Measurements from ENCODE around the gene XK.

The XK gene

DNA sequence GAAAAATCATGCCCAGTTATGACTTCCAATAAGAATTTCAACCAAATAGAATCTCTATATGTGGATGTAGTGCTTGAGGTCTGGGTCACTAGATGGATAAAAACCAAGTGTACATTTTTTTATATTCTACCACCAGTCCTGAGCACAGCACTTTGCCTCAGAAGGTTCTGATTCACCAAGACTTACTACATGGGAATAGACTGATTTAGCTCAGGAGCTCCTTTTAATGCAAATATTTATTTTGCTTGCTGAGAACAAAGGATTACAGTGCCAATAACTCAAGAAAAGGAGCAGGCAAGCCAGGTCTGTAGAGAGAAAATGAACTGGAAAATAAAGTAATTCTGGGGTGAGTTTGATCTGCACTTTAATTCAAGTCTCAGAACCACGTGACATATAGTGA lies 6.4 kb upstream of the XK start:
- no peak for DNase-seq (ENCODE audit: low spot score)

DNA sequence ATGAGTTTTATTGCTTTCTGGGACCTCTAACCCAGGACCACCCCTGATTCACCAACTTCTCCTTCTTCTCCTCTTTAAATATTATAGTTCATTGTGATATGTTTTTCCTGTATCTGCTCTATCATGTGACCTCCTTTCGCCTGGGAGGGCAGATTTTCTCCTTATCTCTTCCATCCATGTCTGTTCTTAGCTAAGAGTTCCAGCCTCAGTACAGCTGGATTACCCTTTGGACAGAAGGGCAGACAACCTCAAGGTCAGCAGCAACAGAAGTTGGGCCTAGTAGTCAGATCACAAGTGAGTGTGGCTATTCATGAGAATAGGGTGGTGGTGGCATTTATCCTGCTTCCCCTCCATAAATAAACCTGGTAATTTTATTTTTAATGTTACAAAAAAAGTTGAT lies 5.7 kb upstream of the XK start:
- DNase-seq (ENCODE audit: low spot score): peak; percentile 60

DNA sequence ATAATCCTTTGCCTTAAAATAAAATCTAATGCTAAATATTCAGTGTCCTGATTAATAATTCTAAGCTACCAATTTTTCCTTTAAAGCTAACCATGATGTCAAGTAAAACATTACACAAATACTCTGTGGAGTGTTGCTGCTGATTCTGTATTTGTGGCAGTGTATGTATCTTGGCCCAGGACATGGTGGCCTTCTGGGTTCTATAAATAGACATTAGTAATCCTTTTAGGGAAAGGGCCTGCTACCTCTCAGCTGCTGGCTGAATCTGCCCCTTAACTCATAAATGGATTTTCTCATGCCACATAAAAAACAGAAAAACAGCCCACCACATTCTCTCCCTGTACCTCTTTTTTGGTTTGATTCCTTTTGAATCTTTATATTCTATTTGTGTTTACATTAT lies 1.2 kb upstream of the XK start:
- no peak for DNase-seq (ENCODE audit: low spot score)

DNA sequence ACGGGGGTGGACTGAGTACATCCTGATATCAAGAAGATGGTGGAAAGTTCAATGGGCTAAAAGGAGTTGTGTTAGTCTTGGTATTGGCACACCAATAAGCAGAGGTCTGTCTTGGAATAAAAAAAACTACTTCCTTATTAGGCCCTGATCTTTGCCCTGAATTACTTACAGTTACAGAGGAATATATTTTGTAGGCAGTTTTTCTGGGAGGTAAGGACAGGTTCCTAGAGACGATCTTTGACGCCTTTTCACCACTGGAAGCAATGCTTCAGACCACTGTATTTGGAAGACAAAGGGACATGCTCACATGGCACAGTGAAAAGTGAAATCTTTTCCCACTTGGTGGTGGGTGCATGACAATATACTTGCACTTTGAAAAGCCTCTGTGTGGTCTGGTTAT lies 618 bp upstream of the XK start:
- peak; percentile 27 for DNase-seq (ENCODE audit: low spot score)

DNA sequence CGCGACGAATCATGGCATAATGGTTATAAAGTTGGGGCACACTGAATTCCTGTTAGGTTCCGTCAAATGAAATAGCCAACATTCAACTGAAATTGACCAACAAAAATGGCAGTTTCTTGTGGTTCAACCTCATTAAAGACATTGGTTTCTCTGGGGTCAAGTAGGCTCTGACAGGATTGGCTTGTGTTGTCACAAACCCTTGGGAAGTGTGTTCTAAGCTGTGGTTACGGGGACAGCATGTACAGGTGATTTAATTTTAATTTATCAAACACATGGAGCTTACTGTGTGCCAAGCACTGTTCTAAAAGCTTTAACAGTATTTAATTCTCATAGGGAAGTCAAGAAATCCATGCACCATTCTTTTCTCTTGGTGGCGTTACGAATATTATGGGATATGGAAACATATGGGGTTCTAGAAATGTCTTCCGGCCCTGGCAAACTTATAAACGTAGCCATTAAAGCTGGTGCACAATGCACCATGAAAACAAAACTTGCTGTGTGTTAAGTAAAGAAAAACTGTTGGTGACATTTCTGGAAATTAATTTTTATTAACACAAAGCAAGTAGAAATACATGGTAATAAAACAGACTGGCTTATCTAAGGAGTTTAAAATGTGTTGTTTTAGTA lies 891 bp downstream of the XK start:
- DNase-seq (ENCODE audit: low spot score): peak; percentile 32

DNA sequence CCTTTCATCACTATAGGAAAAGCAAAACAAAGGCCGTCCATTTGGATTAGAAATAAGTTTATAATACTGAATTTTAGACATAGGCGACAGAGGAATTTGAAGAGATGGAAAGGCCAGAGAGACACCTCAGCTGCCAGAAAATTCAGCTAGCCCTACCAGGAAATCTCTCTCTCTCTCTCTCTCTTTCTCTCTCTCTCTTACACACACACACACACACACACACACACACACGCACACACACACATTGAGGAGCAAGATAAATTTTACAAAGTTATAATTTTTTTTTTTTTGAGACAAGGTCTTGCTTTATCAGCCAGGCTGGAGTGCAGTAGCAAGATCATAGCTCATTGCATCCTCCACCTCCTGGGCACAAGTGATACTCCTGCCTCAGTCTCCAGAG lies 1.4 kb downstream of the XK start:
- DNase-seq (ENCODE audit: low spot score): peak; percentile 46

DNA sequence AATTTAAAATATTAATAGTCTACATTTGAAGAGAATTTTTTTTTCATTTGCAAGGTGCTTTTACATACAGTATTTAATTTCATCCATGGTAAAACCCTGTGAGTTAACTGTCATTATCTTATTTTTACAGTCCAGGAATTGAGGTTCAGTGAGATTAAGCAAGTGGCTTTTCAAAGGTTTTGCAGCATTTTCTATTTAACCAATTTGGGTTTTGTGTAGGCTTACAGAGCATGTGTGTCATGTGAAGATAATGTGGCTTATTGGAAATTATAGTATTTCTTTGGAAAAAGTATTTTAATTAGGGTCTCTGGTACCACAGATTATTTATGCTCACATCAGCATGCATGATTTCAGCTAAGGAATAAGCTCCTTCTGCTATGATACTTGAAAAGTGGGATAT lies 4.5 kb downstream of the XK start:
- DNase-seq (ENCODE audit: low spot score): peak; percentile 19

DNA sequence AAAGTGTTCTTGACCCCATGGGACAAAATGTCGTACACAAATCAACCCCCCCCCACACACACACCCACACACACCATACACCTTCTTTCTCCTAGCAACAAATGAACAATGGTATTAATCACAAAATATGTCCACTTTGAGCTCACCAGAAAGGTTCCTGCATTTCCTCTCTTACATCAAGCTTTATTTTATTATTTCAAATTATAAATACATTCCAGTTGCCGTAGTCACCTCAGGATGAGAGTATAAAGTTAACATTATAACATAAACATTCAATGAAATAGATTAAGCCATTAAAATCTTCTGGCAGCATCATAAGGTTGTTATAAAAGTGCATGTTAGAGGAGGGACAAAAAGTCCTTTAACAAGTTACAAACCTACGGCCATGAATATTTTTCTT lies 7.3 kb downstream of the XK start:
- DNase-seq (ENCODE audit: low spot score): no peak

DNA sequence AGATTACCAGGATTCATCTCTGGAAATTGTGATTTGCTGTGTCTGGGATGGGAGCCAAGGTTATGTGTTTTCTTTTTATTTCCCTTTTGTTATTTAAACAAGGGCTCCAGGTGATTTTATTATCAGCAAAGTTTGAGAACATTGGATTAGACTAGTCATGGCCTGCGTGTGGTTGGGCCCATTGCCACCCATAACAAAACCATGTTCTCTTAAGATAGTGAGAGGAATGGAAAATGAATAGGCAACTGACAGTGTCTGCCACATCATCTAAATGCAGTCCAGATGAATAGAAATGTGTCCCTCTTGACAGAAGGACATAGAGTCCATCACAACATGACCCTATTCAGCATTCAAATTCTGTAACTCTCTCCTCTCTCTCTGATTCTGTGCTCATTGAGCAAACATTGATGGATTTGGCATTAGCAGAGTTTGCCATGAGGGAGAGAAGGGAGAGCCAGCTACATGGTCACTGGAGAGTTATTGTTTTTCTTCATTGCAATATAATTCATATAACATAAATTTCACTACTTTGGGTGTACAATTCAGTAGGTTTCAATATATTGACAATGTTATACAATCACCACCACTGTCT lies 11.7 kb downstream of the XK start:
- no peak for DNase-seq (ENCODE audit: low spot score)

DNA sequence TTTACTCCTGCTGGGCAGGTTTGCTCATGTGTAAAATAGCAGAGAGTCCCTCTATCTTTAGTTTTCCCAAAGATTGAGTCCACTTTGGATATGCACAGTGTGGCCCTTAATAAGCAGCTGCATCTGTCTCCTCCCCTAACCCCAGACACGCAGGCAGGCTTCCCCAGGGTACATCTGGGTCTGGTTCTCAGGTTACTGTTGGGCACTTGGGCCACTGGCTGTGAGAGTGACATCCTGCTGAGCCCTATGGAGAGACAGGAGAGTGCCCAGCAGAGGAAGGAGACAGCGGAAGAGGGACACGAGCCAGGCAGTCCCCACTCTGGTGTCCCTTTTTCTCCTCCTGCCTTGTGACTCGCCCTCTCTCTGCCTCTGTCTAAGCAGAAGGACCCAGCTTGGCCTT lies 16.0 kb downstream of the XK start:
- DNase-seq (ENCODE audit: low spot score): no peak

DNA sequence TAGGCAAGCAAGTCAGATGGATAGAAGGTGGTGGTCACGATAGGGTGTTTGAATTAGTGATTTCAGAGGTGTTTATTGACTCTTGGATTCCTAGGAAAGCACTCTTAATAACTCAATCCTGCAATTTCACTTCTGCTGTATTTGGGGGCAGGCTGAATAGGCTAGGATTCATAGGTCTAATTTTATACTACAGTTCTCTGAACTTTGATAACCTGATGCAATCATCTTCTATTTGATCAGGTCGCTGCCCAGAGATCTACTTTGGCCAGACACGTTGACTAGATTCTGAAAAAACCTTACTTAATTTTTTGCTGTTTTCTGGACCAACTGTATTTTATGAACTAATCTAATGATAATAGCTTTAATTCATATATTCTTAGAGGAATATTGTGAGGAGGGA lies 26.4 kb downstream of the XK start:
- no peak for DNase-seq (ENCODE audit: low spot score)

DNA sequence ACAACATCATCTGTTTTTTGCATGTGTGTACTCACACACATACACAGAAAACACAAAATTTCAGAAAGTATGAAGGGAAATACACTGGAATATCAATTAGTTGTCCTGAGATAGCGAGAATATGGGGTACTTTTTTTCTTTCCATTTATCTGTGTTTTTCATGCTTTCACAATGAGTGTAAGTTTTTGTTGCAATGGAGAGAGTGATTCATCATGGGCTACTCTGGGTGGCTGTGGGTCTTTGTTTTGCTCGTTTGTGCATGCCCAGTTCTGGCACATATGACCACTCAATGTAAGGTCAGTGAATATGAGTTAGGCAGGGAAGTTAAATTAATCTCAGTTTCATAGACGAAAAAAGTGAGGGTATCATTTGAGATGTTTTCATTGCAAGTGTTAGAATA lies 26.9 kb downstream of the XK start:
- DNase-seq (ENCODE audit: low spot score): no peak

DNA sequence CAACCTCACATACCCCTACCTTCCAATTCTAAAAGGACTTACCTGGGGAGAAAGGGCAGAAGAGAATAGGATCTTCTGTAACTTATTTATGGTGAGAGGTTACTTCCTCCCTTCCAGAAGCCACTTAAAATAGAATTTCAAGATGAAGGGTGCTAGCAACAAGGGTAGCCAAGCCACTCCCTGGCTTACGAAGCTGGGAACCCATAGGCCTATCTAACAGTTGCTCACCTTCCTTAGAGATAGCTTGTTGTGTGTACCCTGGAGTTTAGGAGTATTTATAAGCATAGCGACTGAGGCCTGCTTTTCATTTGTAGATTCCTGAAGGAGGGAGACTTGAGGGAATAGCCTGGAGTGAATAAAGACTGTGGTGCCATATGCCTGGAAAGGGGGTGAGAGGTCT lies 28.9 kb downstream of the XK start:
- no peak for DNase-seq (ENCODE audit: low spot score)

DNA sequence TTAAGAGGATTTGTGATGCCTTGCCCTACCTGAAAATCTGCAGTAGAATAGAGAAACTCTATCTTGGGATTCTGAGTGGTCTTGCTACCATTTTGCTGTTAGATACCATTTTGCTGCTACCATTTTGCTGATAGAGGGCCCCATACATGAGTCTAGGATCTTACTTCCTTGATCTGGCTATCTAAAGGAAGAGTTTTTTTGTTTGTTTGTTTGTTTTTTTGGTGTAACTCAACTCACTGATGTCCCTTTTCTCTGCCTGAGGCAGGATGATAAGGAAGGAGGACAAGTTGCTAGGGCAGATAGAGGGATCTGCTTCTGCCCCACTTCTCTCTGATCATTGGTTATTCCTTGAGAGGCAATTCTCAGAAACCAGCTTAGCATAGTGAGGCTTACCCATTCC lies 31.0 kb downstream of the XK start:
- peak; percentile 61 for DNase-seq (ENCODE audit: low spot score)

DNA sequence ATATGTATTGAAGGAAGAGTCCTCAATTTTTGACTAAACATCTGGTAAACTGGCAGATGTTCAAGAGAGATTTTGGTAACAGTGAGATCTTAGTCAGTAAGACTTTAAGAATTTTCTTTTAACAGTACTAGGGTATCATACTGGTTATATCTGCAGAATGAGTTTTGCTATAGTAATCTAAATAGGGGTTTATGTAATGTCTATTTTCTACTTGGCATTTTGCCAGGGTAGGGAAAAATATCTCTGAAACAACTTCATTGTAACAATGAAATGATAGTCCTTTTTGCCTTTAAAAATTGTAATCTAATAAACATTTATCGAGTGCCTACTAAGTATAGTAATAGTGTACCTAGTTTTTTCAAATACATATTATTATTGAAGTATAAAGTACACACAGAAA lies 32.1 kb downstream of the XK start:
- peak; percentile 14 for DNase-seq (ENCODE audit: low spot score)

DNA sequence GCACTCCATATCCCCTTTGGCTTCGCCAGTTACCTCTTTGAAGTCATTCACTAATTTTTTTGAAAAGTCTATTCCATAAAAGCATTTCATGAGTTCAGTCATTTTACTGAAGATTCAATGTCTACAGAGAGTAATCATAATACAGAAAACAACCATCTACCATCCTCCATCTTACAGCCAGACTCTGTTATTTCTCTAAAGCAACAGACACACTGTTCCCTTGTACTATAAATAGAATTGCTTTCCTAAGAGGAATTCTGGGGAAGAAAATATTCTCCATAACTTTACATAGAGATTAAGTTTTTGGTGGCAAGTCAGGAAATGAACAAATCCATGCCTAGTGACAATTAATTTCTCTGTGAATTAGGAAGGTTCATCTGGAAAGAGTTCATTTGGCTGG lies 37.0 kb downstream of the XK start:
- DNase-seq (ENCODE audit: low spot score): no peak

DNA sequence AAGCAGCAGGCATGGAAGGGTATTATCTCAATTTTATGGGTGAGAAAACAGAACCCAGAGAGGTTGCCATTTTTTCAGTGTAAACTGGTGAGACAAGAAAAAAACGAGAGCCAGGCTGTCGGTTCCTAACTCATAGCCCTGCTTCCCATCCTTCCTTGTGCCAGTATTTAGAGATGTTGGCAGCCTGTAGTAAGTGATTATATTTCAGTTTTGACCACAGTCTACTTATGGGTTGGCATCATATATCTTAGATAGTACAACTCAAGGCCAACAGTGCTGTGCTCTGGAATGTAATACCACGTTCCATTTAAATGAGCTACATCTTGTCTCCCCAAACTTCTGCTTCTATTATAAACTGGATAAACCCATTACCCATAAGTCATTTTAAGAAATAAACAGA lies 40.8 kb downstream of the XK start:
- DNase-seq (ENCODE audit: low spot score): no peak

DNA sequence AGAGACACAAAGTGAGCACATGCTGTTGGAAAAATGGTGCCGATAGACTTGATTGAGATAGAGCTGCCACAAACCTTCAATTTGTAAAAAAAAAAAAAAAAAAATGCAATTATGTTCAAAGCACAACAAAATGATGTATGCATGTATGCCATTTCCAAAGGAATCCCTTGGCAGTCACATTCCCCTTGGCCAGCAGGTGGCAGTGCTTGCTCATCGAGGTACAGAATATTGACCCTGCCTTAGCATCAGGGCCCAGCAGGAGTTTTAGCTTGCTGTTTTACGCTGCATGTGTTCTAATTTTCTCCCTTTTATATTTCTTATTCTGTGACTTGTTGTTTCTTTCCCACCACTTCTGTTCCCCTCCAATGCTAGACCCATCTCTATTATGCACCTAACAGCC lies 59.8 kb downstream of the XK start:
- peak; percentile 65 for DNase-seq (ENCODE audit: low spot score)

DNA sequence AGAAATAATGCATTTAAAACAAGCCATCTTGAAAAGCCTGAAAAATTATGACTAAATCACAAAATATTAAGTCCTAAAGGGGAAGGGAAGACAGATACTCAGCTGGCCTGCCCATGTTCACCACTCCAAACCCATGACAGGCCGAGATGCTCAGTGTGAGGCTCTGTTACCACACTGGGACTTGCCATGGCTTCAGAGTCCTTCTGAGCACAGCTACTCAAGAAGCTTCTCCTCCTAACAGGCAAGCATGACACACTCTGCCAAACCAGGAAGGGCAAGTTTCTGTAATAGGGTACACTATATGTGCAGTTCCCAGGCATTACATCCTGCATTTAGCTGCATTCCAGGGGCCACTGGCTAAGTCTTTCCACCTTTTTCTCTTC lies 60.2 kb downstream of the XK start:
- no peak for DNase-seq (ENCODE audit: low spot score)

DNA sequence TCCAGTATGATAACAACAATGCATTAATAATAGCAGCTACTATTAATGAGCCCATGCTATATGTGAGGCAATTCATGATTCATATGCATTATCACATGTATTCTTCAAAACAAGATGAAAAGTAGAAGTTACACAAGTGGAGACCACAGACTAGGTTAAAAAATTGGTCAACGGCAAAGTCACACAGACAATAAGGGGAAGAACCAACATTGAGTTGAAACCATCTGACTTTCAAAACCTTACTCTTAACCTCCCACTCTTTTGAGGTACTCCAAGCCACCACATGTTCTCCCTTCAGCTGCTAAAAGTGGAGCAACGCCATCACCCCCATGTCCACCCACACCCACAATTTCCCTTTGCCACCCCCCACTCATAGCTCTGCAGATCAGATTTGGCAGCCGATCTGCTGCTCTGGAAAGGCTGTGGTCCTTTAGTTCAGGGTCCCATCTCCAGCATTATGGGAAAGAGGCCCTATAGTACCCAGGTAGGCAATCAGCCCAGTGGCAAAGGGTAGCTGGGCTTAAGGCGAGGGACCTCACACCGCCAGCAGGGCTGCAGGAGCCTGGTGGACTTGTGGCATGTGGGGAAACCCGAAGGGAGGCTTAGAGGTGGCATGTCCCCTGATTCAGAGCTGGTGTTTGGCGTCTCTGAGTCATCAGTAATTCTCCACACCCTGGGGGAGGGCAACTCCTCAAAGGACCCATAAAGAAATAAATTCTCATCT lies 60.8 kb downstream of the XK start:
- DNase-seq (ENCODE audit: low spot score): no peak

DNA sequence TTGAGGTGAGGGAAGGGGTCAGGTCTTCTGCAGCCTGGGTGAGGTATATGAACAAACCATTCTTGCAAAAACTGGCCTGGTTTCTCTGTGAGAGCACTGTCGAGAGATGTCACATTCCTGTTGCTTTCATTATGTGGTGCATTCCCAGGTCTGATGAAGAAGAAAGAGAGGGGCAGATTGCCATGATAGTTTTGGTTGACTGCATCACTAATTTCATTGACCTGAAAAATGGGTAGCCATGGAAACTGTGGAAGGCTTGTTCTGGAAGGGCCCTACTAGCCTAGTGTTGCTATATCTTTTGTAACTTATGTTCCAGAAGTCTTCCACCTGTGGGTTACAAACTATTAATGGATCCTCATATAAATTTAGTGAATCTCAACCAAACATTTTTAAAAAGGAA lies 61.4 kb downstream of the XK start:
- DNase-seq (ENCODE audit: low spot score): no peak

DNA sequence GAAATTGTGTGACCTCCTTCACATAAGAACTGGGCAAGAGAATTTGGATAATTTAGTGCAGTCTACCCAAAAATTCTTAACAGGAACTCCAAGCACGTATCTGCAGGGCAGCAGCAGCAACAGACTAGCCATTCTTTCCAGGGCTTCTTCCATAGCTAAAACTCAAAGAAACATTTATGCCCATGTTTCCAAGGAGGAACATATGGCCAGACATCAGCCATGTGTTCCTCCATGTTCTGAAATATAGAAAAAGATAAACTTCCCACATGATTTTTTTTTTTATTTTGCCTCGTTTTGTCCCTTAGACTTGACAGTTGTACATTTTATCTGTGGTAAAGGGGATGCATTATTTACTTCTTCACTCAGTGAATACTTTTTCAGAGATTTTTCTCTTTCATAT lies 66.7 kb downstream of the XK start:
- DNase-seq (ENCODE audit: low spot score): no peak

DNA sequence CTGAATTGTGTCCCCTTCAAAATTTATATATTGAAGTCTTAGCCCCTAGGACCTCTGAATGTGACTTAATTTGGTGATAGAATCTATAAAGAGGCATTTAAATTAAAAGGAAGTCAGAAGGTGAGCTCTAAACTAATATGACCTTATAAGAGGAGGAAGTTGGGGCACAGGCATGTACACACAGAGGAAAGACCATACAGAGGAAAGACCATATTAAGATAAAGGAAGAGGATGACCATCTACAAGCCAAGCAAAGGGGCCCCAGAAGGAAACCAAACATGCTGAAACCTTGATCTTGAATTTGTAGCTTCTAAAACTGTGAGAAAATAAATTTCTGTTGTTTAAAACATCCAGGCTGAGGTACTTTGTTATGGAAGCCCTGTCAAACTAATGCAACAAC lies 67.3 kb downstream of the XK start:
- no peak for DNase-seq (ENCODE audit: low spot score)

DNA sequence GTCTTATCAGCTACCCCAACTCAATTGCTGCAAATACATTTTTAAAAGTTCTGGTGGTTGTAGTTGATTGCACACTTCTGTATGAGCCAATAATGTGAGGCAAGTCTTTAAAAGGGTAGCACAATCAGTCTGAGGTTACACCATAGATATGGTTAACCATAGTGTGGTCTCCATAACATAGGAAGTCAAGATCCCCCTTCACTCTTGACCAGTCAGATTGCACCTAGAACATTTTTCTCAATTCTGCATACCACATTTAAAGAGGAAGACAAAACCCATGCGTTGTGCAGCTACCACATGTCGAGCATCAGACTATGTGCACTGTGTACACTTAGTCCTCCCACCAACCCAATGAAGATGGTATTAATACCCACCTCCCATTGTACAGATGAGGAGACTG lies 67.8 kb downstream of the XK start:
- no peak for DNase-seq (ENCODE audit: low spot score)

All from hematopoietic multipotent progenitor cell treated with erythropoietin and hydrocortisone succinate and interleukin-3 and kit ligand, for 17 days (in vitro differentiated cells).